ENCODE measurements around the gene SEMA3B. TPM values are rescaled to one million over a fixed set of nuclear protein-coding genes. Genes with fewer than 3 reads are reported as not detected.
A peak's percentile ranks its signal among the peaks of the same experiment; 100 is the strongest.

SEMA3B gene
- total RNA-seq, 2 experiments from 2014 or later = 0.28 to 0.82 TPM

- Histone ChIP-seq H3K27ac (ENCODE audit: low read depth, low read length, poor library complexity, severe bottlenecking) (no peak overlapping the region), H3K36me3 (ENCODE audit: insufficient read depth, low read length) (peaks cover 33% of the 10 kb centered on the region), H3K4me2 (ENCODE audit: low read length) (no peak overlapping the region), H4K20me1 (ENCODE audit: insufficient read depth, low read length) (no peaks in the 10 kb centered on the region), H3K9me2 (ENCODE audit: insufficient read depth, low read length) (no peaks in the 10 kb centered on the region), H3K4me3 (ENCODE audit: low read depth, low read length, poor library complexity, severe bottlenecking) (no peak overlapping the region), H3K79me2 (ENCODE audit: insufficient read depth, low read depth, low read length) (peaks cover 12% of the 10 kb centered on the region; the same call in 1 of the 2 replicates), H3K9me3 (ENCODE audit: low read length) (no peaks in the 10 kb centered on the region), H3K4me1 (ENCODE audit: insufficient read depth, low read length, poor library complexity, severe bottlenecking) (peaks cover 20% of the 10 kb centered on the region), H2AFZ (ENCODE audit: low read length) (no peak overlapping the region)
- intact Hi-C loops (cut with micrococcal nuclease; ENCODE audit: unreplicated experiment) = no loop called here
- POLR2A ChIA-PET = no interaction called here
- CTCF ChIA-PET (ENCODE audit: unreplicated experiment) = no interaction called here
- no TSS peak for BruUV-seq (replicated peaks)
- DNase-seq (ENCODE audit: low spot score) = no peak
- no peak for TF ChIP-seq EZH2phosphoT487 (IDR thresholded peaks at IDR 0.05; ENCODE audit: borderline replicate concordance, low read depth, low read length)
These were observed 56.7 kb downstream of the SEMA3B start for GRCh38 chr3:50325497-50326181.

GRCh38 chr3:50326182-50326541 is 57.2 kb downstream of the SEMA3B start:
- H3K79me2 ChIP-seq (ENCODE audit: insufficient read depth, low read depth, low read length) = peaks cover 12% of the 10 kb centered on the region; the same call in 1 of the 2 replicates
- H3K9me2 ChIP-seq (ENCODE audit: insufficient read depth, low read length) = no peaks in the 10 kb centered on the region
- POLR2A ChIA-PET = no interaction called here
- TF ChIP-seq CTCF (conservative IDR thresholded peaks at IDR 0.05; ENCODE audit: low read length) = no peak
- TF ChIP-seq EZH2phosphoT487 (IDR thresholded peaks at IDR 0.05; ENCODE audit: borderline replicate concordance, low read depth, low read length) = no peak
- H3K9me3 ChIP-seq (ENCODE audit: low read length) = no peaks in the 10 kb centered on the region
- H3K4me3 ChIP-seq (ENCODE audit: low read depth, low read length, poor library complexity, severe bottlenecking) = no peak overlapping the region
- no peak overlapping the region for H3K4me2 ChIP-seq (ENCODE audit: low read length)
- no peak overlapping the region for H2AFZ ChIP-seq (ENCODE audit: low read length)
- H3K4me1 ChIP-seq (ENCODE audit: insufficient read depth, low read length, poor library complexity, severe bottlenecking) = peaks cover 20% of the 10 kb centered on the region
- DNase-seq (ENCODE audit: low spot score) = no peak
- CTCF ChIA-PET (ENCODE audit: unreplicated experiment) = no interaction called here
- no TSS peak for BruUV-seq (replicated peaks)
- intact Hi-C loops (cut with micrococcal nuclease; ENCODE audit: unreplicated experiment) = no loop called here
- H4K20me1 ChIP-seq (ENCODE audit: insufficient read depth, low read length) = no peaks in the 10 kb centered on the region
- peaks cover 39% of the 10 kb centered on the region for H3K36me3 ChIP-seq (ENCODE audit: insufficient read depth, low read length)
- H3K27ac ChIP-seq (ENCODE audit: low read depth, low read length, poor library complexity, severe bottlenecking) = no peak overlapping the region

- H3K36me3 ChIP-seq (ENCODE audit: insufficient read depth, low read length) = peaks cover 48% of the 10 kb centered on the region
- H3K9me2 ChIP-seq (ENCODE audit: insufficient read depth, low read length) = no peaks in the 10 kb centered on the region
- peaks cover 12% of the 10 kb centered on the region; the same call in 1 of the 2 replicates for H3K79me2 ChIP-seq (ENCODE audit: insufficient read depth, low read depth, low read length)
- DNase-seq (ENCODE audit: low spot score) = no peak
- no TSS peak for BruUV-seq (replicated peaks)
- ChIA-PET CTCF (ENCODE audit: unreplicated experiment) (interaction anchor here (0.6 kb wide), 1 partner anchor 132 kb away, joined by 3 read pairs; no protein-coding TSS in a partner anchor), POLR2A (interaction anchor here (1.1 to 2.7 kb wide), 5 partner anchors 10 to 1173 kb away, joined by 4 to 28 read pairs (median 4); partner anchors contain the start of genes DCAF1, GNAI2, HYAL3 and NAA80)
- H3K4me1 ChIP-seq (ENCODE audit: insufficient read depth, low read length, poor library complexity, severe bottlenecking) = peaks cover 14% of the 10 kb centered on the region
- H3K27ac ChIP-seq (ENCODE audit: low read depth, low read length, poor library complexity, severe bottlenecking) = no peak overlapping the region
- TF ChIP-seq EZH2phosphoT487 (IDR thresholded peaks at IDR 0.05; ENCODE audit: borderline replicate concordance, low read depth, low read length) (no peak), CTCF (conservative IDR thresholded peaks at IDR 0.05; ENCODE audit: low read length) (no peak)
- intact Hi-C loops (cut with micrococcal nuclease; ENCODE audit: unreplicated experiment) = no loop called here
- peak overlapping the region; percentile 88 for H3K4me3 ChIP-seq (ENCODE audit: low read depth, low read length, poor library complexity, severe bottlenecking)
- H4K20me1 ChIP-seq (ENCODE audit: insufficient read depth, low read length) = no peaks in the 10 kb centered on the region
- H2AFZ ChIP-seq (ENCODE audit: low read length) = no peak overlapping the region
- no peaks in the 10 kb centered on the region for H3K9me3 ChIP-seq (ENCODE audit: low read length)
- peak overlapping the region; percentile 71 for H3K4me2 ChIP-seq (ENCODE audit: low read length)
These were observed 58.2 kb downstream of the SEMA3B start for GRCh38 chr3:50327129-50327528.

Small RNA genes lying within 50 kb of the gene (microRNA-seq; reads per million reads assigned to microRNA genes)
- gene MIR5787 (ENCODE audit: borderline replicate concordance) = not detected

Small RNA genes lying within 50 kb of the gene (small RNA-seq; reads per million reads assigned to genes)
- not detected for gene MIR5787

Other genes starting within 250 kb of the SEMA3B start
- gene RBM5, start 180.2 kb upstream of the SEMA3B start, total RNA-seq (2014; rRNA removed; shearing (Covaris generic)) = 139 and 192 TPM in 2 replicates
- gene RBM5, start 180.2 kb upstream of the SEMA3B start, total RNA-seq (2022) = 197 and 223 TPM in 2 replicates
- 0.28 TPM in 1 of 2 replicates, not detected in the other for gene SEMA3F, start 113.8 kb upstream of the SEMA3B start, total RNA-seq (2014; rRNA removed; shearing (Covaris generic))
- 0.18 and 0.84 TPM in 2 replicates for gene SEMA3F, start 113.8 kb upstream of the SEMA3B start, total RNA-seq (2022)
- gene GNAT1, start 77.5 kb upstream of the SEMA3B start, total RNA-seq (2014; rRNA removed; shearing (Covaris generic)) = not detected in 2 replicates
- not detected in 2 replicates for gene GNAT1, start 77.5 kb upstream of the SEMA3B start, total RNA-seq (2022)
- gene SLC38A3, start 63.9 kb upstream of the SEMA3B start, total RNA-seq (2014; rRNA removed; shearing (Covaris generic)) = not detected in 2 replicates
- not detected in 2 replicates for gene SLC38A3, start 63.9 kb upstream of the SEMA3B start, total RNA-seq (2022)
- 165 and 190 TPM in 2 replicates for gene GNAI2, start 32.9 kb upstream of the SEMA3B start, total RNA-seq (2014; rRNA removed; shearing (Covaris generic))
- gene GNAI2, start 32.9 kb upstream of the SEMA3B start, total RNA-seq (2022) = 256 and 266 TPM in 2 replicates
- gene LSMEM2, start 9.9 kb downstream of the SEMA3B start, total RNA-seq (2014; rRNA removed; shearing (Covaris generic)) = not detected in 2 replicates
- not detected in 2 replicates for gene LSMEM2, start 9.9 kb downstream of the SEMA3B start, total RNA-seq (2022)
- gene IFRD2, start 23.3 kb downstream of the SEMA3B start, total RNA-seq (2014; rRNA removed; shearing (Covaris generic)) = 73.1 and 95.5 TPM in 2 replicates
- 93.3 and 97.3 TPM in 2 replicates for gene IFRD2, start 23.3 kb downstream of the SEMA3B start, total RNA-seq (2022)
- 1.2 and 2.7 TPM in 2 replicates for gene HYAL3, start 30.3 kb downstream of the SEMA3B start, total RNA-seq (2014; rRNA removed; shearing (Covaris generic))
- gene HYAL3, start 30.3 kb downstream of the SEMA3B start, total RNA-seq (2022) = 3.5 and 4.4 TPM in 2 replicates
- 13.6 and 18.7 TPM in 2 replicates for gene NAA80, start 30.3 kb downstream of the SEMA3B start, total RNA-seq (2014; rRNA removed; shearing (Covaris generic))
- 18.7 and 21.7 TPM in 2 replicates for gene NAA80, start 30.3 kb downstream of the SEMA3B start, total RNA-seq (2022)
- gene HYAL1, start 34.4 kb downstream of the SEMA3B start, total RNA-seq (2014; rRNA removed; shearing (Covaris generic)) = 0.85 and 2.8 TPM in 2 replicates
- 0.33 and 0.36 TPM in 2 replicates for gene HYAL1, start 34.4 kb downstream of the SEMA3B start, total RNA-seq (2022)
- gene HYAL2, start 53.6 kb downstream of the SEMA3B start, total RNA-seq (2014; rRNA removed; shearing (Covaris generic)) = 15.3 and 19.7 TPM in 2 replicates
- gene HYAL2, start 53.6 kb downstream of the SEMA3B start, total RNA-seq (2022) = 7.6 and 7.7 TPM in 2 replicates
- 24.5 and 26.9 TPM in 2 replicates for gene TUSC2, start 59.1 kb downstream of the SEMA3B start, total RNA-seq (2014; rRNA removed; shearing (Covaris generic))
- 20.2 and 20.4 TPM in 2 replicates for gene TUSC2, start 59.1 kb downstream of the SEMA3B start, total RNA-seq (2022)
- gene RASSF1, start 71.7 kb downstream of the SEMA3B start, total RNA-seq (2014; rRNA removed; shearing (Covaris generic)) = 35.8 and 36.0 TPM in 2 replicates
- 33.0 and 33.9 TPM in 2 replicates for gene RASSF1, start 71.7 kb downstream of the SEMA3B start, total RNA-seq (2022)
- 1.7 and 1.8 TPM in 2 replicates for gene ZMYND10, start 76.6 kb downstream of the SEMA3B start, total RNA-seq (2014; rRNA removed; shearing (Covaris generic))
- gene ZMYND10, start 76.6 kb downstream of the SEMA3B start, total RNA-seq (2022) = 2.8 and 3.0 TPM in 2 replicates
- gene NPRL2, start 81.6 kb downstream of the SEMA3B start, total RNA-seq (2014; rRNA removed; shearing (Covaris generic)) = 38.6 and 52.5 TPM in 2 replicates
- gene NPRL2, start 81.6 kb downstream of the SEMA3B start, total RNA-seq (2022) = 27.9 and 36.0 TPM in 2 replicates
- 16.2 and 28.0 TPM in 2 replicates for gene CYB561D2, start 81.7 kb downstream of the SEMA3B start, total RNA-seq (2014; rRNA removed; shearing (Covaris generic))
- gene CYB561D2, start 81.7 kb downstream of the SEMA3B start, total RNA-seq (2022) = 17.8 and 18.7 TPM in 2 replicates
- gene TMEM115, start 90.4 kb downstream of the SEMA3B start, total RNA-seq (2014; rRNA removed; shearing (Covaris generic)) = 14.5 and 18.9 TPM in 2 replicates
- 16.2 and 17.1 TPM in 2 replicates for gene TMEM115, start 90.4 kb downstream of the SEMA3B start, total RNA-seq (2022)
- gene CACNA2D2, start 234.5 kb downstream of the SEMA3B start, total RNA-seq (2014; rRNA removed; shearing (Covaris generic)) = 0.09 TPM in 1 of 2 replicates, not detected in the other
- 0.21 and 0.28 TPM in 2 replicates for gene CACNA2D2, start 234.5 kb downstream of the SEMA3B start, total RNA-seq (2022)